Endothelial cell of hepatic sinusoid (primary cell): ENCODE measurements around the gene MEGF11.

Experiments used
- in situ Hi-C: cut with HindIII; loops from 2 replicates; pipeline ENCODE4 v1.10.0; 2017; ENCODE audit warnings: low sequenced_read_pairs

MEGF11 gene

GRCh38 chr15:66019826-66020398, 233.6 kb downstream of the MEGF11 start:
- in situ Hi-C loops: no loop called here

GRCh38 chr15:66019368-66019767, 234.2 kb downstream of the MEGF11 start:
- in situ Hi-C loops: no loop called here

GRCh38 chr15:66018488-66018797, 235.1 kb downstream of the MEGF11 start:
- in situ Hi-C loops: no loop called here

GRCh38 chr15:66017792-66018487, 235.6 kb downstream of the MEGF11 start:
- in situ Hi-C loops: no loop called here

- in situ Hi-C loops: no loop called here
These were observed 236.6 kb downstream of the MEGF11 start for GRCh38 chr15:66017000-66017399.

GRCh38 chr15:66016199-66016598, 237.4 kb downstream of the MEGF11 start:
- in situ Hi-C loops: no loop called here

- in situ Hi-C loops: no loop called here
These were observed 238.8 kb downstream of the MEGF11 start for GRCh38 chr15:66014635-66015182.

- in situ Hi-C loops: no loop called here
These were observed 239.5 kb downstream of the MEGF11 start for GRCh38 chr15:66014022-66014421.

GRCh38 chr15:66008940-66009562, 244.5 kb downstream of the MEGF11 start:
- in situ Hi-C loops: no loop called here

- in situ Hi-C loops: no loop called here
These were observed 245.8 kb downstream of the MEGF11 start for GRCh38 chr15:66007663-66008262.

- in situ Hi-C loops: no loop called here
These were observed 246.6 kb downstream of the MEGF11 start for GRCh38 chr15:66006986-66007385.

- in situ Hi-C loops: loop anchor here (5.0 kb wide), 1 partner anchor 57 kb away; no protein-coding TSS in a partner anchor
These were observed 248.8 kb downstream of the MEGF11 start for GRCh38 chr15:66004618-66005262.

GRCh38 chr15:66003129-66003528, 250.4 kb downstream of the MEGF11 start:
- in situ Hi-C loops: loop anchor here (5.0 kb wide), 1 partner anchor 56 kb away; no protein-coding TSS in a partner anchor

- in situ Hi-C loops: loop anchor here (5.0 kb wide), 1 partner anchor 55 kb away; no protein-coding TSS in a partner anchor
These were observed 251.7 kb downstream of the MEGF11 start for GRCh38 chr15:66001717-66002426.

GRCh38 chr15:66001042-66001441, 252.5 kb downstream of the MEGF11 start:
- in situ Hi-C loops: loop anchor here (5.0 kb wide), 1 partner anchor 54 kb away; no protein-coding TSS in a partner anchor

- in situ Hi-C loops: no loop called here
These were observed 255.1 kb downstream of the MEGF11 start for GRCh38 chr15:65998486-65998885.

- in situ Hi-C loops: no loop called here
These were observed 256.6 kb downstream of the MEGF11 start for GRCh38 chr15:65996901-65997300.

- in situ Hi-C loops: no loop called here
These were observed 258.7 kb downstream of the MEGF11 start for GRCh38 chr15:65994832-65995231.

GRCh38 chr15:65993762-65994161, 259.8 kb downstream of the MEGF11 start:
- in situ Hi-C loops: no loop called here

- in situ Hi-C loops: no loop called here
These were observed 260.3 kb downstream of the MEGF11 start for GRCh38 chr15:65993236-65993635.
